K562 treated with DMSO at 1 percent for 12 hours (cell line): Measurements from ENCODE around the gene NLRP4. TPM values are rescaled to one million over a fixed set of nuclear protein-coding genes. Genes with fewer than 3 reads are reported as not detected.

Experiments
- total RNA-seq: library from RNA; unstranded; fragments of 300-600 nt; gene quantifications from 2 replicates; pipeline ENCODE4 v1.2.3, GENCODE V29; 2022; ENCODE audit not compliant: insufficient read depth

Gene NLRP4
- total RNA-seq = 2.2 and 2.4 TPM in 2 replicates

GRCh38 chr19:55836340-55836739 is at the start of gene NLRP4:
Gene NLRP4 (plus strand): TSS chr19:55836540. CDS start chr19:55852081, 15,541 bp downstream.

GRCh38 chr19:55831846-55832245 is 4.5 kb upstream of the NLRP4 start, which contains the start of gene NLRP11:
Gene NLRP11 (minus strand): TSS chr19:55831999. CDS start chr19:55818174, 13,825 bp downstream.

Other genes with a start within 250 kb of the NLRP4 start
- gene FIZ1, start 237.0 kb upstream of the NLRP4 start, total RNA-seq = 9.3 and 21.2 TPM in 2 replicates
- gene ZNF524, start 236.3 kb upstream of the NLRP4 start, total RNA-seq = 35.5 and 41.6 TPM in 2 replicates
- gene ZNF865, start 230.9 kb upstream of the NLRP4 start, total RNA-seq = 21.0 and 34.2 TPM in 2 replicates
- 7.7 and 8.9 TPM in 2 replicates for gene ZNF784, start 212.0 kb upstream of the NLRP4 start, total RNA-seq
- 39.0 and 52.0 TPM in 2 replicates for gene ZNF580, start 195.5 kb upstream of the NLRP4 start, total RNA-seq
- gene ZNF581, start 192.9 kb upstream of the NLRP4 start, total RNA-seq = 52.7 and 54.9 TPM in 2 replicates
- gene CCDC106, start 188.3 kb upstream of the NLRP4 start, total RNA-seq = 30.6 and 33.3 TPM in 2 replicates
- 112 and 145 TPM in 2 replicates for gene U2AF2, start 181.5 kb upstream of the NLRP4 start, total RNA-seq
- 95.3 and 102 TPM in 2 replicates for gene EPN1, start 161.3 kb upstream of the NLRP4 start, total RNA-seq
- not detected in 2 replicates for gene NLRP9, start 98.1 kb upstream of the NLRP4 start, total RNA-seq
- 1.9 and 3.0 TPM in 2 replicates for gene RFPL4A, start 77.4 kb upstream of the NLRP4 start, total RNA-seq
- gene RFPL4AL1, start 67.4 kb upstream of the NLRP4 start, total RNA-seq = 1.5 TPM in 1 of 2 replicates, not detected in the other
- gene NLRP11, start 4.5 kb upstream of the NLRP4 start, total RNA-seq = 0.92 and 1.9 TPM in 2 replicates
- gene NLRP13, start 95.8 kb downstream of the NLRP4 start, total RNA-seq = not detected in 2 replicates
- not detected in 2 replicates for gene NLRP8, start 111.3 kb downstream of the NLRP4 start, total RNA-seq
- 1.3 TPM in 1 of 2 replicates, not detected in the other for gene NLRP5, start 150.2 kb downstream of the NLRP4 start, total RNA-seq